Lung (tissue), 12 donors: Measurements from ENCODE around the gene ABHD17C. TPM values are rescaled to one million over a fixed set of nuclear protein-coding genes. Genes with fewer than 3 reads are reported as not detected.

ENCODE experiments used
- ATAC-seq: fragments of 200-7000 bp; cut with Tn5 transposase; one replicate; pipeline ENCODE4 v1.9.1; 2020; ENCODE audit warnings: moderate number of reproducible peaks; ENCODE audit not compliant: insufficient read depth, low FRiP score
- DNase-seq, 3 donors: peaks; one replicate each; pipeline ENCODE4 v3.0.0-alpha.2; 2013 to 2017
- H3K27ac ChIP-seq, 2 donors: one replicate each; pipeline ENCODE4 v1.5.1; 2013; ENCODE audit warnings: mild to moderate bottlenecking in 2 of 2, moderate library complexity in 2 of 2, control low read depth in 1 of 2, inconsistent platforms in 1 of 2, low read depth in 1 of 2, low read length in 1 of 2
- H3K27me3 ChIP-seq, 3 donors: one replicate each; pipeline ENCODE4 v1.5.1; 2013; ENCODE audit warnings: low read length in 2 of 3; ENCODE audit not compliant: control insufficient read depth in 3 of 3, insufficient read depth in 3 of 3
- H3K36me3 ChIP-seq, 4 donors: one replicate each; pipeline ENCODE4 v1.5.1; 2013; ENCODE audit warnings: low read length in 4 of 4, mild to moderate bottlenecking in 1 of 4, moderate library complexity in 1 of 4; ENCODE audit not compliant: control insufficient read depth in 4 of 4, insufficient read depth in 4 of 4
- H3K4me1 ChIP-seq, 5 donors: one replicate each; pipeline ENCODE4 v1.5.1; 2013; ENCODE audit warnings: low read length in 5 of 5, mild to moderate bottlenecking in 2 of 5, moderate library complexity in 1 of 5; ENCODE audit not compliant: control insufficient read depth in 5 of 5, insufficient read depth in 5 of 5
- H3K4me3 ChIP-seq: one replicate; pipeline ENCODE4 v1.5.1; 2013; ENCODE audit warnings: mild to moderate bottlenecking, control low read depth, moderate library complexity
- H3K9ac ChIP-seq, 2 donors: one replicate each; pipeline ENCODE4 v1.5.1; 2013; ENCODE audit warnings: low read length in 2 of 2, control low read depth in 1 of 2; ENCODE audit not compliant: insufficient read depth in 1 of 2
- H3K9me3 ChIP-seq, 4 donors: one replicate each; pipeline ENCODE4 v1.5.1; 2013; ENCODE audit warnings: low read length in 3 of 4, mild to moderate bottlenecking in 1 of 4, moderate library complexity in 1 of 4; ENCODE audit not compliant: control insufficient read depth in 4 of 4, insufficient read depth in 3 of 4
- WGBS, 2 donors: extraction: QIAGEN DNeasy Blood & Tissue Kit; methylation state at CpG; one replicate each; pipeline ENCODE4 v1.1.7; 2013; 5-methylcytosine and 5-hydroxymethylcytosine counted together
- polyA plus RNA-seq, 2 donors: library from polyadenylated mRNA; stranded (reverse); fragments of 200-250 nt; gene quantifications; one replicate each; pipeline ENCODE4 v1.2.1, GENCODE V29; 2013
- total RNA-seq, 2 donors: library from RNA; depleted of rRNA in 1 of 2; stranded (reverse); fragments of >200 nt in 1 of 2; gene quantifications; one replicate each; pipeline ENCODE4 v1.2.1, GENCODE V29; 2014 to 2021
- TF ChIP-seq, protein P1 (sequence below): IDR thresholded peaks from 2 replicates; pipeline ENCODE4 v1.5.1; 2012; ENCODE audit warnings: mild to moderate bottlenecking; ENCODE audit errors: control extremely low read depth, extremely low read depth
- donor health status: control.
- donor health status: control.
- donor health status: Bipolar disorder and iron deficiency.
- donor health status: healthy.
- donor health status: DM: yes; HTN: yes; CAD: no.

The ABHD17C gene
- total and polyA plus RNA-seq, 4 donors: 15.2 to 23.7 (median 22.0) TPM

DNA sequence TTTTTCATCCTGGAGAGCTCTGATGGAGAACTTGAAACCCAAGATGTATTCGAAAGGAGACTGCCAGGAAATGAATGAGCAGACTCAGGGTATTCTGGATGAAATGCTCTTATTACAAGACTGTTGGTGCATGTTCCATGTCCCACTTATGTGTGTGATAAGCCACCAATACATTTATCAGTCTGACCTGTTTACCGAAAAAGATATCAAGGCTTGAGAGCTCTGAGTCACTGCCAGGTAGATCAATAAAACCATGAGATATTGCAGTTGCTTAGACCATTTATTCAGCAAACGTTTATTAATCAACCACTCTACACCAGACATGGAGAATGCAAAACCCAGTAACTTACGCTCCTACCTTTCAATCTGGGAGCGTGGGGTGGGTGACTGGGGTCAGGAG, 101.3 kb downstream of the ABHD17C start:
- TF ChIP-seq, protein P1, sequence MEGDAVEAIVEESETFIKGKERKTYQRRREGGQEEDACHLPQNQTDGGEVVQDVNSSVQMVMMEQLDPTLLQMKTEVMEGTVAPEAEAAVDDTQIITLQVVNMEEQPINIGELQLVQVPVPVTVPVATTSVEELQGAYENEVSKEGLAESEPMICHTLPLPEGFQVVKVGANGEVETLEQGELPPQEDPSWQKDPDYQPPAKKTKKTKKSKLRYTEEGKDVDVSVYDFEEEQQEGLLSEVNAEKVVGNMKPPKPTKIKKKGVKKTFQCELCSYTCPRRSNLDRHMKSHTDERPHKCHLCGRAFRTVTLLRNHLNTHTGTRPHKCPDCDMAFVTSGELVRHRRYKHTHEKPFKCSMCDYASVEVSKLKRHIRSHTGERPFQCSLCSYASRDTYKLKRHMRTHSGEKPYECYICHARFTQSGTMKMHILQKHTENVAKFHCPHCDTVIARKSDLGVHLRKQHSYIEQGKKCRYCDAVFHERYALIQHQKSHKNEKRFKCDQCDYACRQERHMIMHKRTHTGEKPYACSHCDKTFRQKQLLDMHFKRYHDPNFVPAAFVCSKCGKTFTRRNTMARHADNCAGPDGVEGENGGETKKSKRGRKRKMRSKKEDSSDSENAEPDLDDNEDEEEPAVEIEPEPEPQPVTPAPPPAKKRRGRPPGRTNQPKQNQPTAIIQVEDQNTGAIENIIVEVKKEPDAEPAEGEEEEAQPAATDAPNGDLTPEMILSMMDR: no peak
- H3K9ac ChIP-seq: no peak overlapping the region
- H3K36me3 ChIP-seq: peaks cover 0 to 3% (median 0%) of the 10 kb centered on the region in 4 donors
- no peaks in the 10 kb centered on the region for H3K4me1 ChIP-seq
- no peak for DNase-seq
- no peaks in the 10 kb centered on the region for H3K27me3 ChIP-seq
- 83 to 84% methylated on average over 5 of the region's 5 CpGs for WGBS, 2 donors
- ATAC-seq: no peak
- H3K27ac ChIP-seq: no peak overlapping the region
- no peak overlapping the region for H3K4me3 ChIP-seq
- peaks cover 0 to 5% (median 0%) of the 10 kb centered on the region in 4 donors for H3K9me3 ChIP-seq

DNA sequence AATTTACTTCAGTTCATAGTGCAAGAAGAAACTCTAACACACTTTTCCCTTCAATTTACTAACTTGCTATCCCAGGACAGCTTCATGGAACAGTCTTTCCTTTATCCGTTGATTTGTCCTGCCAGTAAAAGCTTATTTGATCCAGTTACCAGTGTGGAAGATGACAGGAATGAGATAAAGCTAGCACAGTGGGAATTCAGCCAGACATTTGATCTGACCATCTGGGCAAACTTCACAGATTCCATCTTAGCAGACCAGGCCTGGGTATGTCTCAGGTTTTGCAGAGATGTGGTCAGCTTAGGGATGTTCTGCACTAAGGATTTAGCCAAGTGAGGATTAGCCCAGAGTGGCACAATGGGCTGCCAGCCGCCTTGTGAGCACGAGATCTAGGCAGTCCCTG, 103.8 kb downstream of the ABHD17C start:
- whole genome bisulfite sequencing, 2 donors: 90 to 91% methylated on average over 3 of the region's 3 CpGs
- Histone ChIP-seq H3K4me1 (no peaks in the 10 kb centered on the region), H3K9me3 (peaks cover 0 to 5% (median 0%) of the 10 kb centered on the region in 4 donors), H3K4me3 (no peak overlapping the region), H3K27ac (no peak overlapping the region), H3K36me3 (peaks cover 0 to 3% (median 0%) of the 10 kb centered on the region in 4 donors), H3K9ac (no peak overlapping the region), H3K27me3 (no peaks in the 10 kb centered on the region)
- TF ChIP-seq, protein P1: no peak
- no peak for ATAC-seq
- DNase-seq: no peak

DNA sequence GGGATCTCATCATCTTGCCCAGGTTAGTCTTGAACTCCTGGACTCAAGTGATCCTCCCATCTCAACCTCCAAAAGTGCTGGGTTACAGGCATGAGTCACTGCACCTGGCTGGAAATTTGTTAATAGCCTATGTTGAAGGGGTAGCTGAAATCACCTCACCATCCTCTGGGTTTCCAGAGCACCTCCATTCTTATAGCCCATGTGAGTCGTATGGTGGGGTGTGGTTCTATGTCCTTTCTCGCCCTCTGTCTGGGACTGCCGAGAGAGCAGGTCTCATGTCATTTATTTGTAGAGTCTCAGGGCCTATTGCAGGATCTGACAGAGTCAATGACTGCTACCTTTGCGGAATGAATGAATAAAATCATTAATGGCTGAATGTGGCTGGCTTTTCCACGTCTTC, 105.0 kb downstream of the ABHD17C start:
- ATAC-seq (no peak), DNase-seq (no peak)
- Histone ChIP-seq H3K9me3 (peaks cover 0 to 5% (median 0%) of the 10 kb centered on the region in 4 donors), H3K27ac (no peak overlapping the region), H3K4me3 (no peak overlapping the region), H3K27me3 (peaks cover 0 to 2% (median 0%) of the 10 kb centered on the region in 3 donors), H3K36me3 (peaks cover 0 to 5% (median 0%) of the 10 kb centered on the region in 4 donors), H3K9ac (no peak overlapping the region), H3K4me1 (peaks cover 0 to 2% (median 0%) of the 10 kb centered on the region in 5 donors)
- TF ChIP-seq, protein P1: no peak
- WGBS, 2 donors: 86 to 91% methylated on average over 5 of the region's 5 CpGs
